GM21423 (cell line): Measurements from ENCODE around the gene CELF2.

Source experiments
- ATAC-seq: cut with Tn5 transposase; IDR thresholded peaks from one replicate; pipeline ENCODE4 v1.9.1; 2021; ENCODE audit warnings: mild to moderate bottlenecking, moderate library complexity; ENCODE audit not compliant: unreplicated experiment

CELF2 gene

GRCh38 chr10:11317936-11318670, 300.4 kb downstream of the CELF2 start:
- ATAC-seq, result no peak

- ATAC-seq, result no peak
Observed at GRCh38 chr10:11318826-11319598, 301.3 kb downstream of the CELF2 start.

GRCh38 chr10:11319990-11320602, 302.4 kb downstream of the CELF2 start:
- no peak for ATAC-seq

- no peak for ATAC-seq
Observed at GRCh38 chr10:11320809-11321520, 303.3 kb downstream of the CELF2 start.

- no peak for ATAC-seq
Observed at GRCh38 chr10:11322698-11323097, 305.0 kb downstream of the CELF2 start.

GRCh38 chr10:11324761-11325321, 307.2 kb downstream of the CELF2 start:
- no peak for ATAC-seq

GRCh38 chr10:11325817-11326216, 308.1 kb downstream of the CELF2 start:
- ATAC-seq, result no peak

- ATAC-seq, result no peak
Observed at GRCh38 chr10:11326241-11326640, 308.6 kb downstream of the CELF2 start.

GRCh38 chr10:11326913-11327616, 309.4 kb downstream of the CELF2 start:
- no peak for ATAC-seq

- ATAC-seq, result no peak
Observed at GRCh38 chr10:11328264-11329061, 310.8 kb downstream of the CELF2 start.

GRCh38 chr10:11329062-11329673, 311.5 kb downstream of the CELF2 start:
- no peak for ATAC-seq

- no peak for ATAC-seq
Observed at GRCh38 chr10:11330383-11331045, 312.8 kb downstream of the CELF2 start.

GRCh38 chr10:11331046-11331577, 313.4 kb downstream of the CELF2 start:
- no peak for ATAC-seq

GRCh38 chr10:11331726-11332125, 314.1 kb downstream of the CELF2 start:
- ATAC-seq, result no peak

GRCh38 chr10:11332846-11333245, 315.2 kb downstream of the CELF2 start:
- no peak for ATAC-seq

- ATAC-seq, result no peak
Observed at GRCh38 chr10:11334436-11334835, 316.8 kb downstream of the CELF2 start.

- ATAC-seq, result no peak
Observed at GRCh38 chr10:11335167-11335652, 317.5 kb downstream of the CELF2 start.

- ATAC-seq, result no peak
Observed at GRCh38 chr10:11335881-11336430, 318.3 kb downstream of the CELF2 start.
